GM12874 (cell line): ENCODE measurements around the gene DDX1.

Experiments used
- TF ChIP-seq, protein P1 (sequence below): IDR thresholded peaks from 2 replicates; pipeline ENCODE4 v1.5.1; 2011; ENCODE audit warnings: low read depth, mild to moderate bottlenecking, control low read depth, low read length, moderate library complexity; ENCODE audit not compliant: insufficient read depth

DDX1 gene

DNA sequence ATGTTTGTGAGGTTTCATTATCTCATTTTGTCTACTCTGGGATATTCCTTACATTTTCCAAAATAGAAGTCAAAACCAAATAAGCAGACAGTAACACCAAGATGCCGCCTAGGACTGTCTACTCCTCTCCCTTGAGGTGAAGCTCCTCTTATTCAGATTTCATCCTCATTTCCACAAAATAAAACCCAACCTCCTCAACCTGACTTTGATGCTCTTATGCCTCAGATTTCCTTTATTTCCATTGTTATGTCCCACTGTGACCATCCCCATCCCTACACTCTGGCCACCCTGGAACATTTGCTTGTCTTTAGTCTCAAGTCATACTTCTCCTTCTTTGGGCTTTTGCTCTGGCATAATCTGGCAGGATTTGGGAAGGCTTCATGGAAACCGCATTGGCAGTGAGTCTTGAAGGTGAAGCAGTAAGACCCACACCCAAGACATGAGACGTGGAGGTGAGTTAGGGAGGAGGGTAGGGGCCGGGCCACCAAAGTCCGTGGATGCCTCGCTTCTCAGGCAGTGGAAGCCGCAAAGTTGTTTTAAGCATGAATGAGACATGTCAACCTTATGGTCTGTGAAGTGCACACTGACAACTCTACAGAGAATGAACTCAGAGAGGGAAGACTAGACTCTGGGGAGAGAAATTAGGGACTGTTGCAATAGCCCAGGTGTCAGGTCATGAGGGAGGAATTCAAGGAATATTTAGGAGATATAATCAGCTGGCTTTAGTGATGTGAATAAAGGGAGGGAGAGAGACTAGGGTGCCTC lies 63.6 kb downstream of the DDX1 start:
- TF ChIP-seq, protein P1, sequence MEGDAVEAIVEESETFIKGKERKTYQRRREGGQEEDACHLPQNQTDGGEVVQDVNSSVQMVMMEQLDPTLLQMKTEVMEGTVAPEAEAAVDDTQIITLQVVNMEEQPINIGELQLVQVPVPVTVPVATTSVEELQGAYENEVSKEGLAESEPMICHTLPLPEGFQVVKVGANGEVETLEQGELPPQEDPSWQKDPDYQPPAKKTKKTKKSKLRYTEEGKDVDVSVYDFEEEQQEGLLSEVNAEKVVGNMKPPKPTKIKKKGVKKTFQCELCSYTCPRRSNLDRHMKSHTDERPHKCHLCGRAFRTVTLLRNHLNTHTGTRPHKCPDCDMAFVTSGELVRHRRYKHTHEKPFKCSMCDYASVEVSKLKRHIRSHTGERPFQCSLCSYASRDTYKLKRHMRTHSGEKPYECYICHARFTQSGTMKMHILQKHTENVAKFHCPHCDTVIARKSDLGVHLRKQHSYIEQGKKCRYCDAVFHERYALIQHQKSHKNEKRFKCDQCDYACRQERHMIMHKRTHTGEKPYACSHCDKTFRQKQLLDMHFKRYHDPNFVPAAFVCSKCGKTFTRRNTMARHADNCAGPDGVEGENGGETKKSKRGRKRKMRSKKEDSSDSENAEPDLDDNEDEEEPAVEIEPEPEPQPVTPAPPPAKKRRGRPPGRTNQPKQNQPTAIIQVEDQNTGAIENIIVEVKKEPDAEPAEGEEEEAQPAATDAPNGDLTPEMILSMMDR, result no peak

DNA sequence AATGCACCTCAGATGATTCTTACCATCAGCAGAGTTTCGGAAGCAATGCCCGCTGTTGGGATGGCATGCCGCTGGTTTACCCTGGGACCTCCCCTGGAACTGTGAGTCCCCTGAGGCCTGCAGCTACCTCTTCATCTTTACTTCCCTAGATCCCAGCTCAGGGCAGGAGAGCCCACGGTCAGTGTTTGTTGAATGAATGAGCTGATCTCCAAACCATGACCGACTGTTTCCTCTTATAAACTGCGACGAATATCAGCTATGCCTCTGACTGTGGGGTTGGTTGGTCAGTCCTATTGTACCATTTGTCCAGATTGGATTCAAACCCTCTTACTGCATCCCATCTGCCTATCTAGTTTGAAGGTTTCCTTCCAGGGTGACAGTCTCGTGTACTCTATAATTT lies 64.4 kb downstream of the DDX1 start:
- TF ChIP-seq, protein P1, result no peak

DNA sequence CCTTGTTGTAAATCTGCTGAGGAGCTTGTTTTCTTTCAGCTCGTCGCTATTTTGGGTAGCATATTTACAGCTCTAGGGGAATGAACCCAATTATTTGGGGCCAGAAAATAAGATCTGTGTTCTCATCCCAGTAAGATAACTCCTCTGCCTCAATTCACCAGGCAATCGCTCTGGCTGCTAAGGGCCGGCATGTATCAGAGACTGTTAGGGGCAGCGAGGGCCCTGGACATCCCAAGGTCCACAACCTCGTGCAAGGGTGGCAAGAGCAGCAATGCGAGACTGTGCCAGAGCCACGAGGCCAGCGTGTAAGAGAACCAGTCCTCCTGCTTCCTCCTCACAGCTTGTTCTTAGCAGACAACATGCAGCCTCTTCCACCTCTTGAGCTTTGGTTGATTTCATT lies 66.1 kb downstream of the DDX1 start:
- TF ChIP-seq, protein P1, result no peak

DNA sequence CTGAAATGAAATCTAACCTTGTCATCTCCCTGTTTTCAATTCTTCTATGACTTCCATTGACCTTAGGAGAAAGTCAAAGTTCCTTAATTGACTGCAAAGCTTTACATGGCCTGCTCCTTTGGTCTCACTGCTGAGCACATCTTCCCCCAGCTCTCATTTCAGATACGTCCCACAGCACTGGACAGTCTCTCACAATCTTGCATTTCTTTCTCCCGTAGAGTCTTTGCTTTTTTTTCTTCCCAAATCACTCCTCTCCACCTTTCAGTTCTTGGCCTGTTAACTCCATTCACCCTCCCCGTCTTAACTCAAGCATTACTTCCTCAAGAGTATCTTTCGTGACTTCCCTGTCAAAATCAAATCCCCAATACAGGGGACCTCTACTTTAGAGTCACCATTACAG lies 67.2 kb downstream of the DDX1 start:
- TF ChIP-seq, protein P1, result no peak

DNA sequence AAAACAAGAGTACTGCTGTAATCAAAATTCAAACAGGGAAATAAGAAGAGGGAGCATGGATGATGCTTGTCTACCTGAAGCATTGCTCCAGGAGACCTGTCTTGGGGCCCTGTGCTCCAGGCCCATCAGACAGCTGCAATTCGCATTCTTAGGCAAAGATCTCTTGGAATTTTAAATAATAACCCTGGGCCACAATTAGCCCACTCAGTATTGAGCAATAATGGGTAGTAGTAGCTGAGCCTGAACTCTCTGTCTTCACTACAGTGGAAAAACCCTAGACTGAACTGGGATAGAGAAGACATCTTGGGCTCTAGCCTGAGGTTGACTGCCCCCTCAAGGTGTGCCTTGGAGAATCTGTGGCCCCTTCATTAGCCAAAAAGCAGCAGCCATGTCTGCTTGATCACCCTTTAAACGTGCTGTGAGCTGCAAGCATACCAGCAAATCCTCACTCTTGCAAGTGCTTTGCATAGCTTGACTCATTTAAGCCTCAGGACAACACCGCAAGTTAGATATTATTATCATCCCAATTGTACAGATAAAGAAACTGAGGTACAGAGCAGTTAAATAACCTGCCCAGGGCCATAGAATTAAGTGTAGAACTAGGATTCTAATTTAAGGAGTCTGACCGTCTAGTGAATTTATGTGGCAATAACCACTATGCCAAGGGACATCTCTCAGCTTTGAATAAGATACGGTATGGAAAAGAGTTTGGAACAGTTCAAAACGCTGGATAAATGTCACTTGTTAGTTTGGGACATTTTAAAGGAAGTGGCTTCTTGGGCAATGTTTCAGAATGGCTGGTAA lies 69.0 kb downstream of the DDX1 start:
- TF ChIP-seq, protein P1, result no peak

DNA sequence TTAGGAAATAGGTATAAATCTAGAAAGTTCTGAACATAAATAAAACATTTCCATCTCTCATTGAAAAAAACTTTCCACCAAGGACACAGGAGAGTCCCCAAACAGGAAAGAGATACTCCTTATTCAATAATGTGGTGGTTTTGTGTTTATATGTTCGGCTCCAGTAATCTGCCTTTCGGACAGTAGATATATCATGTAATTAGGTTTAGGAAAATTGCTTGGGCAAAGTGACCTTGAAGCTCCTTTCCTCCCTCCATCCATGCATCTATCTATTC lies 69.6 kb downstream of the DDX1 start:
- TF ChIP-seq, protein P1, result no peak

DNA sequence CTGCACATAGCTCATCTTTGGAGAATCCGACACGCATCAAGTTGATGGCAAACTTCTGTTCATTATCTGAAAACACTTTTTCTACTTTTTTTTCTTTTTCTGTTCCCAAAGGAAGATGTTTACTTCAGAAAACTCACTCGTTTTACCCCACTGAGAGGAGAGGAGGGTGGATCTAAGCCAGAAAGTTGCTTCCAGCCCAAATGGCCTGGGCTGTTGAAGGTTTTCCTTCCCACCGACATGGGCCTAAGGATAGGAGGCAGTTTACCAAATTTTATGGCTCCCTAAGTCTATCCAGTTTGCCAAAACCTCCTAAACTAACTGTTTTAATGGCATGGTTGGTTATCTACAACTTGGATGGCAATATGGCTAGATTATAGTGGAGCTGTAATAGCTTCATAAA lies 70.4 kb downstream of the DDX1 start:
- TF ChIP-seq, protein P1, result no peak
